H9 (cell line): ENCODE data around the gene DCTN1. TPM values are rescaled to one million over a fixed set of nuclear protein-coding genes. Genes with fewer than 3 reads are reported as not detected.

Experiments used
- DNase-seq: peaks from one replicate; pipeline ENCODE4 v3.0.0-alpha.2; 2017
- H2AFZ ChIP-seq: one replicate; pipeline ENCODE4 v1.6.1; 2013; ENCODE audit warnings: mild to moderate bottlenecking, low read length, control low read depth, moderate library complexity
- H2AK5ac ChIP-seq: 2 replicates; pipeline ENCODE4 v1.6.1; 2013; ENCODE audit warnings: low read length, control low read depth, mixed read lengths; ENCODE audit not compliant: insufficient read length
- H2BK120ac ChIP-seq: one replicate; pipeline ENCODE4 v1.6.1; 2013; ENCODE audit warnings: low read depth, mild to moderate bottlenecking, low read length, control low read depth, inconsistent platforms; ENCODE audit not compliant: poor library complexity, severe bottlenecking
- H2BK12ac ChIP-seq: 2 replicates; pipeline ENCODE4 v1.6.1; 2013; ENCODE audit warnings: low read length, control low read depth, mixed read lengths, low read depth; ENCODE audit not compliant: insufficient read length
- H2BK15ac ChIP-seq: 2 replicates; pipeline ENCODE4 v1.6.1; 2013; ENCODE audit warnings: low read depth, low read length, control low read depth
- H2BK20ac ChIP-seq: one replicate; pipeline ENCODE4 v1.6.1; 2013; ENCODE audit warnings: low read depth, mild to moderate bottlenecking, low read length, control low read depth, inconsistent platforms; ENCODE audit not compliant: poor library complexity, severe bottlenecking
- H2BK5ac ChIP-seq: 2 replicates; pipeline ENCODE4 v1.6.1; 2013; ENCODE audit warnings: low read length, control low read depth, mixed read lengths; ENCODE audit not compliant: insufficient read length
- H3K14ac ChIP-seq: 2 replicates; pipeline ENCODE4 v1.6.1; 2013; ENCODE audit warnings: low read length, control low read depth; ENCODE audit not compliant: insufficient read depth
- H3K18ac ChIP-seq: 2 replicates; pipeline ENCODE4 v1.6.1; 2013; ENCODE audit warnings: low read depth, mild to moderate bottlenecking, mixed read lengths, low read length, control low read depth; ENCODE audit not compliant: insufficient read length
- H3K23ac ChIP-seq: 2 replicates; pipeline ENCODE4 v1.6.1; 2013; ENCODE audit warnings: low read length, control low read depth, mixed read lengths, low read depth; ENCODE audit not compliant: insufficient read length
- H3K23me2 ChIP-seq: 2 replicates; pipeline ENCODE4 v1.6.1; 2013; ENCODE audit warnings: low read depth, mild to moderate bottlenecking, mixed read lengths, low read length, control low read depth; ENCODE audit not compliant: insufficient read length, poor library complexity, severe bottlenecking
- H3K27ac ChIP-seq: 2 replicates; pipeline ENCODE4 v1.5.1; 2013; ENCODE audit warnings: low read length, control low read depth, mixed read lengths, low read depth; ENCODE audit not compliant: insufficient read length
- H3K27me3 ChIP-seq: 2 replicates; pipeline ENCODE4 v1.6.1; 2013; ENCODE audit warnings: low read length, control low read depth, inconsistent platforms; ENCODE audit not compliant: insufficient read depth
- H3K4ac ChIP-seq: 2 replicates; pipeline ENCODE4 v1.6.1; 2013; ENCODE audit warnings: low read depth, mild to moderate bottlenecking, control low read depth, inconsistent platforms, low read length, moderate library complexity
- H3K4me1 ChIP-seq: 2 replicates; pipeline ENCODE4 v1.6.1; 2013; ENCODE audit warnings: low read length, control low read depth, inconsistent platforms; ENCODE audit not compliant: insufficient read depth
- H3K4me2 ChIP-seq: 2 replicates; pipeline ENCODE4 v1.6.1; 2013; ENCODE audit warnings: low read length, control low read depth, mixed read lengths; ENCODE audit not compliant: insufficient read length, insufficient read depth
- H3K56ac ChIP-seq: 2 replicates; pipeline ENCODE4 v1.6.1; 2013; ENCODE audit warnings: low read depth, mild to moderate bottlenecking, mixed read lengths, low read length, control low read depth; ENCODE audit not compliant: insufficient read length
- H3K79me1 ChIP-seq: 2 replicates; pipeline ENCODE4 v1.6.1; 2013; ENCODE audit warnings: low read depth, mild to moderate bottlenecking, moderate library complexity, low read length, control low read depth, inconsistent platforms; ENCODE audit not compliant: insufficient read depth, poor library complexity, severe bottlenecking
- H3K79me2 ChIP-seq: 2 replicates; pipeline ENCODE4 v1.6.1; 2013; ENCODE audit warnings: low read length, control low read depth, inconsistent platforms; ENCODE audit not compliant: insufficient read depth
- H3K9ac ChIP-seq: 2 replicates; pipeline ENCODE4 v1.6.1; 2013; ENCODE audit warnings: low read length, control low read depth, mixed read lengths; ENCODE audit not compliant: insufficient read length; ENCODE audit errors: extremely low read depth
- H3K9me3 ChIP-seq: one replicate; pipeline ENCODE4 v1.6.1; 2013; ENCODE audit warnings: low read depth, low read length, inconsistent platforms; ENCODE audit not compliant: control insufficient read depth
- H3T11ph ChIP-seq: one replicate; pipeline ENCODE4 v1.6.1; 2013; ENCODE audit warnings: mild to moderate bottlenecking, low read length, control low read depth, inconsistent platforms
- H4K20me1 ChIP-seq: one replicate; pipeline ENCODE4 v1.6.1; 2013; ENCODE audit not compliant: control insufficient read depth, insufficient read length, insufficient read depth
- H4K5ac ChIP-seq: 2 replicates; pipeline ENCODE4 v1.6.1; 2013; ENCODE audit warnings: low read depth, mild to moderate bottlenecking, mixed read lengths, low read length, control low read depth; ENCODE audit not compliant: insufficient read length
- H4K8ac ChIP-seq: replicated peaks from 2 replicates; pipeline ENCODE4 v1.6.1; 2013; ENCODE audit warnings: low read length, control low read depth, mixed read lengths, low read depth; ENCODE audit not compliant: insufficient read length
- H4K91ac ChIP-seq: 2 replicates; pipeline ENCODE4 v1.6.1; 2013; ENCODE audit warnings: low read depth, mild to moderate bottlenecking, moderate library complexity, mixed read lengths, low read length, control low read depth; ENCODE audit not compliant: insufficient read length
- H3K27ac Mint-ChIP-seq, 3 experiments: 2 replicates in 2 of 3; 3 replicates in 1 of 3; pipeline ENCODE4 v1.8.0; 2020 to 2021; ENCODE audit warnings: mixed read lengths in 3 of 3, mild to moderate bottlenecking in 1 of 3, moderate library complexity in 1 of 3
- H3K27me3 Mint-ChIP-seq: 2 replicates; pipeline ENCODE4 v1.8.0; 2021; ENCODE audit warnings: low read depth, mild to moderate bottlenecking, moderate library complexity, mixed read lengths
- H3K36me3 Mint-ChIP-seq, 3 experiments: 2 replicates in 2 of 3; 3 replicates in 1 of 3; pipeline ENCODE4 v1.8.0; 2020 to 2021; ENCODE audit warnings: low read depth in 3 of 3, mixed read lengths in 3 of 3; ENCODE audit not compliant: insufficient read depth in 1 of 3
- H3K4me1 Mint-ChIP-seq, 2 experiments: 2 replicates each; pipeline ENCODE4 v1.8.0; 2020; ENCODE audit warnings: mixed read lengths in 2 of 2
- H3K4me3 Mint-ChIP-seq, 2 experiments: 2 replicates in 1 of 2; 3 replicates in 1 of 2; pipeline ENCODE4 v1.8.0; 2020 to 2021; ENCODE audit warnings: mild to moderate bottlenecking in 2 of 2, mixed read lengths in 2 of 2, moderate library complexity in 1 of 2
- H3K9me3 Mint-ChIP-seq, 2 experiments: 2 replicates in 1 of 2; 3 replicates in 1 of 2; pipeline ENCODE4 v1.8.0; 2020; ENCODE audit warnings: mild to moderate bottlenecking in 2 of 2, mixed read lengths in 2 of 2, moderate library complexity in 1 of 2
- WGBS: extraction: QIAGEN DNeasy Blood & Tissue Kit; methylation state at CpG from one replicate; pipeline ENCODE4 v1.1.7; 2013; ENCODE audit warnings: missing lambda C conversion rate, low lambda C conversion rate, mixed read lengths; ENCODE audit not compliant: insufficient read length; ENCODE audit errors: extremely low coverage; 5-methylcytosine and 5-hydroxymethylcytosine counted together
- total RNA-seq: library from RNA; stranded (reverse); gene quantifications from 2 replicates; pipeline ENCODE4 v1.2.1, GENCODE V29; 2021
- TF ChIP-seq, protein P1 (sequence below): fragments of 200-600 bp; sonication (generic); conservative IDR thresholded peaks from 3 replicates; pipeline ENCODE4 v1.8.0; 2021; ENCODE audit warnings: antibody characterized with exemption, mild to moderate bottlenecking

The DCTN1 gene
- total RNA-seq, 1 experiment from 2014 or later = 141 TPM

DNA sequence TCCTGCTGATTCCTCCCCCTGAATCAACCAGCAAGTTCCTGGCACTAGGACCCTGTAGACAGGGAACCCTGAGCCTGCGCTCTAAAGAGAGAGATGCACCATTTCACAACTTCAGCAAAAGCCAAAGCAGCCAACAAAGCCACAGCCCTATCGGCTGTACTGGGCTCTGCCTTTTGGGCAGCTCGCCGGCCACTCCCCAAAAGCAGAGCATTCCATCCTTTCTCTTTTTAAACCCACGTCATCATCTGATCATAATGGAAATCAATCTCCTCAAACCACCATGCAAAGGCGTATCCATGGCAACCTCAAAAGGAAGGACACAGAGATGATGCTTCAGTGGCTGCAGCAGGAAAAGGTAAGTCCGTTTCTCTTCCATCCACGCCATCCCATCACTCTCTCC lies 5.3 kb upstream of the DCTN1 start:
- no peak overlapping the region for H3K14ac ChIP-seq
- H2AK5ac ChIP-seq = no peak overlapping the region
- no peaks in the 10 kb centered on the region for H3K9me3 Mint-ChIP-seq
- H3T11ph ChIP-seq = no peak overlapping the region
- H3K4ac ChIP-seq = no peak overlapping the region
- peaks cover 3% of the 10 kb centered on the region; the same call in 1 of the 2 replicates for H3K4me1 ChIP-seq
- H3K79me2 ChIP-seq = peaks cover 12% of the 10 kb centered on the region; the same call in 1 of the 2 replicates
- no peaks in the 10 kb centered on the region for H3K9me3 ChIP-seq
- H3K27ac ChIP-seq = no peak overlapping the region
- no peaks in the 10 kb centered on the region for H3K27me3 ChIP-seq
- H2BK12ac ChIP-seq = no peak overlapping the region
- TF ChIP-seq, protein P1, sequence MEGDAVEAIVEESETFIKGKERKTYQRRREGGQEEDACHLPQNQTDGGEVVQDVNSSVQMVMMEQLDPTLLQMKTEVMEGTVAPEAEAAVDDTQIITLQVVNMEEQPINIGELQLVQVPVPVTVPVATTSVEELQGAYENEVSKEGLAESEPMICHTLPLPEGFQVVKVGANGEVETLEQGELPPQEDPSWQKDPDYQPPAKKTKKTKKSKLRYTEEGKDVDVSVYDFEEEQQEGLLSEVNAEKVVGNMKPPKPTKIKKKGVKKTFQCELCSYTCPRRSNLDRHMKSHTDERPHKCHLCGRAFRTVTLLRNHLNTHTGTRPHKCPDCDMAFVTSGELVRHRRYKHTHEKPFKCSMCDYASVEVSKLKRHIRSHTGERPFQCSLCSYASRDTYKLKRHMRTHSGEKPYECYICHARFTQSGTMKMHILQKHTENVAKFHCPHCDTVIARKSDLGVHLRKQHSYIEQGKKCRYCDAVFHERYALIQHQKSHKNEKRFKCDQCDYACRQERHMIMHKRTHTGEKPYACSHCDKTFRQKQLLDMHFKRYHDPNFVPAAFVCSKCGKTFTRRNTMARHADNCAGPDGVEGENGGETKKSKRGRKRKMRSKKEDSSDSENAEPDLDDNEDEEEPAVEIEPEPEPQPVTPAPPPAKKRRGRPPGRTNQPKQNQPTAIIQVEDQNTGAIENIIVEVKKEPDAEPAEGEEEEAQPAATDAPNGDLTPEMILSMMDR = no peak
- no peak overlapping the region for H2BK20ac ChIP-seq
- no peak overlapping the region for H3K56ac ChIP-seq
- no peak overlapping the region for H4K8ac ChIP-seq
- H2BK5ac ChIP-seq = no peak overlapping the region
- H2BK15ac ChIP-seq = no peak overlapping the region
- no peak overlapping the region for H3K27ac Mint-ChIP-seq
- H4K5ac ChIP-seq = no peak overlapping the region
- peaks cover 3 to 9% of the 10 kb centered on the region in 2 experiments for H3K4me1 Mint-ChIP-seq
- peaks cover 0 to 5% (median 2%) of the 10 kb centered on the region in 3 experiments; a peak in 4 of 7 replicates for H3K36me3 Mint-ChIP-seq
- no peaks in the 10 kb centered on the region for H3K79me1 ChIP-seq
- no peak overlapping the region for H3K4me3 Mint-ChIP-seq
- H2AFZ ChIP-seq = no peak overlapping the region
- H3K9ac ChIP-seq = no peak overlapping the region
- H3K23ac ChIP-seq = no peak overlapping the region
- no peak overlapping the region for H2BK120ac ChIP-seq
- WGBS = no CpG with 5 or more reads among the region's 8 CpGs
- DNase-seq = no peak
- no peak overlapping the region for H3K4me2 ChIP-seq
- H3K27me3 Mint-ChIP-seq = no peaks in the 10 kb centered on the region
- no peaks in the 10 kb centered on the region for H4K20me1 ChIP-seq
- H4K91ac ChIP-seq = no peak overlapping the region
- H3K18ac ChIP-seq = no peak overlapping the region
- H3K23me2 ChIP-seq = no peaks in the 10 kb centered on the region
